ENCODE measurements around the gene SLC25A34.

DNA sequence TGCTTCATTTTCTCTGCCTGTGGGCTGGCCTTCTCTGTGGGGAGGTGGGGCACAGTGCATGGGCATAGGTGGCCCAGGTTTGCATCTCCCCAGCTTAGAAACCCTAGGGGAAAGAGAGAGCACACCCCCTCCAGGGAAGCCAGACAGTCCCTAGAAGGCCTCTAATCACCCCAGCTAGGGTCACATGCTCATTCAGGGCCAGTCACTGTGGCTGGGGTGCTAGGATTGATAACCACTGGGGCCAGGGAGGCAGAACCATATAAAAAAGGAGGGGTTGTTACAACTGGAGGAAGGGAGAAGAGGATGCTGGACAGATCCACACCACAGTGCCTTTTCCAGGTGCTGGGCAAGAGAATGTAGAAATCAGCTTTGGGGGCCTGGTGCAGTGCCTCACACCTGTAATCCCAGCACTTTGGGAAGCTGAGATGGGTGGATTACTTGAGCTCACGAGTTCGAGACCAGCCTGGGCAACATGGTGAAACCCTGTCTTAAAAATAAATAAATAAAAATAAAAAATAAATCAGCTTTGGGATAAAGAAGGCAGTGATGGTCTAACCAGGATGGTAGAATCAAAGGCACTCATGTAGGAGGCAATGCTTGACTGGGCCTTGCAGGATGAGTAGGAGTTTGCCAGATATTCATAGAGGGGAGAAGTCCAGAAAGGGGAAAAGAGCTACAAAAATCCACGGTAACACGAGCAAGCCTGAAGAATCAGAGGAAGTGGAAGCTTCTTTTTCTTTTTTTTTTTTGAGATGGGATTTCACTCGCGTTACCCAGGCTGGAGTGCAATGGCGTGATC, 42.0 kb downstream of the SLC25A34 start:
- TF ChIP-seq, protein P1, sequence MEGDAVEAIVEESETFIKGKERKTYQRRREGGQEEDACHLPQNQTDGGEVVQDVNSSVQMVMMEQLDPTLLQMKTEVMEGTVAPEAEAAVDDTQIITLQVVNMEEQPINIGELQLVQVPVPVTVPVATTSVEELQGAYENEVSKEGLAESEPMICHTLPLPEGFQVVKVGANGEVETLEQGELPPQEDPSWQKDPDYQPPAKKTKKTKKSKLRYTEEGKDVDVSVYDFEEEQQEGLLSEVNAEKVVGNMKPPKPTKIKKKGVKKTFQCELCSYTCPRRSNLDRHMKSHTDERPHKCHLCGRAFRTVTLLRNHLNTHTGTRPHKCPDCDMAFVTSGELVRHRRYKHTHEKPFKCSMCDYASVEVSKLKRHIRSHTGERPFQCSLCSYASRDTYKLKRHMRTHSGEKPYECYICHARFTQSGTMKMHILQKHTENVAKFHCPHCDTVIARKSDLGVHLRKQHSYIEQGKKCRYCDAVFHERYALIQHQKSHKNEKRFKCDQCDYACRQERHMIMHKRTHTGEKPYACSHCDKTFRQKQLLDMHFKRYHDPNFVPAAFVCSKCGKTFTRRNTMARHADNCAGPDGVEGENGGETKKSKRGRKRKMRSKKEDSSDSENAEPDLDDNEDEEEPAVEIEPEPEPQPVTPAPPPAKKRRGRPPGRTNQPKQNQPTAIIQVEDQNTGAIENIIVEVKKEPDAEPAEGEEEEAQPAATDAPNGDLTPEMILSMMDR (conservative IDR thresholded peaks at IDR 0.05; ENCODE audit: low read length), result no peak
- no peak for TF ChIP-seq EZH2phosphoT487 (IDR thresholded peaks at IDR 0.05; ENCODE audit: borderline replicate concordance, low read depth, low read length)
